Body of pancreas (tissue), 4 donors: ENCODE measurements around the gene KIF6.

Source experiments
- CTCF ChIP-seq, 7 experiments: fragments of 450-650 bp in 4 of 7; fragments of 200-600 bp in 3 of 7; sonication (generic) in 3 of 7; IDR thresholded peaks; one replicate each; pipeline ENCODE4 v1.5.1; 2016 to 2019; ENCODE audit warnings: antibody characterized with exemption in 7 of 7
- POLR2A ChIP-seq, 3 donors: fragments of 450-650 bp; IDR thresholded peaks; one replicate each; pipeline ENCODE4 v1.6.1; 2016; ENCODE audit warnings: antibody characterized with exemption in 3 of 3, mild to moderate bottlenecking in 2 of 3

- TF ChIP-seq POLR2A (IDR thresholded peaks at IDR 0.05): no peak
- TF ChIP-seq CTCF (IDR thresholded peaks at IDR 0.05): no peak
These were observed 108.2 kb downstream of the KIF6 start for GRCh38 chr6:39617026-39617425.
